ENCODE results near the gene CCDC102A. TPM values are rescaled to one million over a fixed set of nuclear protein-coding genes. Genes with fewer than 3 reads are reported as not detected.

Gene CCDC102A
- total and polyA plus RNA-seq, 2 of the 13 experiments (the other 11 are each of a cell fraction or from before 2014, with no cell fraction given) = 2.1 to 2.8 TPM

GRCh38 chr16:57485916-57486857 lies 50.2 kb downstream of the CCDC102A start, which contains the start of gene DOK4 (continued):
- TF ChIP-seq, protein P1, sequence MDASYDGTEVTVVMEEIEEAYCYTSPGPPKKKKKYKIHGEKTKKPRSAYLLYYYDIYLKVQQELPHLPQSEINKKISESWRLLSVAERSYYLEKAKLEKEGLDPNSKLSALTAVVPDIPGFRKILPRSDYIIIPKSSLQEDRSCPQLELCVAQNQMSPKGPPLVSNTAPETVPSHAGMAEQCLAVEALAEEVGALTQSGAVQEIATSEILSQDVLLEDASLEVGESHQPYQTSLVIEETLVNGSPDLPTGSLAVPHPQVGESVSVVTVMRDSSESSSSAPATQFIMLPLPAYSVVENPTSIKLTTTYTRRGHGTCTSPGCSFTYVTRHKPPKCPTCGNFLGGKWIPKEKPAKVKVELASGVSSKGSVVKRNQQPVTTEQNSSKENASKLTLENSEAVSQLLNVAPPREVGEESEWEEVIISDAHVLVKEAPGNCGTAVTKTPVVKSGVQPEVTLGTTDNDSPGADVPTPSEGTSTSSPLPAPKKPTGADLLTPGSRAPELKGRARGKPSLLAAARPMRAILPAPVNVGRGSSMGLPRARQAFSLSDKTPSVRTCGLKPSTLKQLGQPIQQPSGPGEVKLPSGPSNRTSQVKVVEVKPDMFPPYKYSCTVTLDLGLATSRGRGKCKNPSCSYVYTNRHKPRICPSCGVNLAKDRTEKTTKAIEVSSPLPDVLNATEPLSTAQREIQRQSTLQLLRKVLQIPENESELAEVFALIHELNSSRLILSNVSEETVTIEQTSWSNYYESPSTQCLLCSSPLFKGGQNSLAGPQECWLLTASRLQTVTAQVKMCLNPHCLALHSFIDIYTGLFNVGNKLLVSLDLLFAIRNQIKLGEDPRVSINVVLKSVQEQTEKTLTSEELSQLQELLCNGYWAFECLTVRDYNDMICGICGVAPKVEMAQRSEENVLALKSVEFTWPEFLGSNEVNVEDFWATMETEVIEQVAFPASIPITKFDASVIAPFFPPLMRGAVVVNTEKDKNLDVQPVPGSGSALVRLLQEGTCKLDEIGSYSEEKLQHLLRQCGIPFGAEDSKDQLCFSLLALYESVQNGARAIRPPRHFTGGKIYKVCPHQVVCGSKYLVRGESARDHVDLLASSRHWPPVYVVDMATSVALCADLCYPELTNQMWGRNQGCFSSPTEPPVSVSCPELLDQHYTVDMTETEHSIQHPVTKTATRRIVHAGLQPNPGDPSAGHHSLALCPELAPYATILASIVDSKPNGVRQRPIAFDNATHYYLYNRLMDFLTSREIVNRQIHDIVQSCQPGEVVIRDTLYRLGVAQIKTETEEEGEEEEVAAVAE (CRISPR knock-in tag; IDR thresholded peaks at IDR 0.05; ENCODE audit: borderline replicate concordance) = no peak
- no peak; the same call in 1 of the 2 replicates for TF ChIP-seq ZSCAN9 (CRISPR knock-in tag; IDR thresholded peaks at IDR 0.05; ENCODE audit: borderline replicate concordance)
- TF ChIP-seq PRMT3 (CRISPR knock-in tag; IDR thresholded peaks at IDR 0.05; ENCODE audit: borderline replicate concordance, low read depth) = 0 out of 2 replicates have a peak, but pooled peaks have one; percentile 26
- TF ChIP-seq, protein P2, sequence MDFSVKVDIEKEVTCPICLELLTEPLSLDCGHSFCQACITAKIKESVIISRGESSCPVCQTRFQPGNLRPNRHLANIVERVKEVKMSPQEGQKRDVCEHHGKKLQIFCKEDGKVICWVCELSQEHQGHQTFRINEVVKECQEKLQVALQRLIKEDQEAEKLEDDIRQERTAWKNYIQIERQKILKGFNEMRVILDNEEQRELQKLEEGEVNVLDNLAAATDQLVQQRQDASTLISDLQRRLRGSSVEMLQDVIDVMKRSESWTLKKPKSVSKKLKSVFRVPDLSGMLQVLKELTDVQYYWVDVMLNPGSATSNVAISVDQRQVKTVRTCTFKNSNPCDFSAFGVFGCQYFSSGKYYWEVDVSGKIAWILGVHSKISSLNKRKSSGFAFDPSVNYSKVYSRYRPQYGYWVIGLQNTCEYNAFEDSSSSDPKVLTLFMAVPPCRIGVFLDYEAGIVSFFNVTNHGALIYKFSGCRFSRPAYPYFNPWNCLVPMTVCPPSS (IDR thresholded peaks at IDR 0.05) = no peak
- TF ChIP-seq ZNF670 (CRISPR knock-in tag; IDR thresholded peaks at IDR 0.05; ENCODE audit: borderline replicate concordance) = peak; percentile 44; the same call in 1 of the 2 replicates
- peak; percentile 99 for TF ChIP-seq POGK (CRISPR knock-in tag; conservative IDR thresholded peaks at IDR 0.05)
- TF ChIP-seq ZBTB7B (CRISPR knock-in tag; IDR thresholded peaks at IDR 0.05) = no peak
- no peak for TF ChIP-seq BHLHE40 (IDR thresholded peaks at IDR 0.05; ENCODE audit: low read length)
- peak; percentile 87; the same call in 1 of the 2 replicates for TF ChIP-seq SP4 (CRISPR knock-in tag; IDR thresholded peaks at IDR 0.05)
- no peak; the same call in 1 of the 2 replicates for TF ChIP-seq PAX8 (CRISPR knock-in tag; IDR thresholded peaks at IDR 0.05; ENCODE audit: borderline replicate concordance)
- TF ChIP-seq, protein P3, sequence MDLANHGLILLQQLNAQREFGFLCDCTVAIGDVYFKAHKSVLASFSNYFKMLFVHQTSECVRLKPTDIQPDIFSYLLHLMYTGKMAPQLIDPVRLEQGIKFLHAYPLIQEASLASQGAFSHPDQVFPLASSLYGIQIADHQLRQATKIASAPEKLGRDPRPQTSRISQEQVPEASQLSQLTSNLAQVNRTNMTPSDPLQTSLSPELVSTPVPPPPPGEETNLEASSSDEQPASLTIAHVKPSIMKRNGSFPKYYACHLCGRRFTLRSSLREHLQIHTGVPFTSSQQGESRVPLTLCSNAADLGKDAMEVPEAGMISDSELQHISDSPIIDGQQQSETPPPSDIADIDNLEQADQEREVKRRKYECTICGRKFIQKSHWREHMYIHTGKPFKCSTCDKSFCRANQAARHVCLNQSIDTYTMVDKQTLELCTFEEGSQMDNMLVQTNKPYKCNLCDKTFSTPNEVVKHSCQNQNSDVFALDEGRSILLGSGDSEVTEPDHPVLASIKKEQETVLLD (CRISPR knock-in tag; IDR thresholded peaks at IDR 0.05; ENCODE audit: low read depth) = 0 out of 2 replicates have a peak, but pooled peaks have one; percentile 15
- TF ChIP-seq JUN (CRISPR knock-in tag; IDR thresholded peaks at IDR 0.05) = no peak
- TF ChIP-seq POGZ (CRISPR knock-in tag; IDR thresholded peaks at IDR 0.05) = 0 out of 2 replicates have a peak, but pooled peaks have one; percentile 34
- TF ChIP-seq, protein P4, sequence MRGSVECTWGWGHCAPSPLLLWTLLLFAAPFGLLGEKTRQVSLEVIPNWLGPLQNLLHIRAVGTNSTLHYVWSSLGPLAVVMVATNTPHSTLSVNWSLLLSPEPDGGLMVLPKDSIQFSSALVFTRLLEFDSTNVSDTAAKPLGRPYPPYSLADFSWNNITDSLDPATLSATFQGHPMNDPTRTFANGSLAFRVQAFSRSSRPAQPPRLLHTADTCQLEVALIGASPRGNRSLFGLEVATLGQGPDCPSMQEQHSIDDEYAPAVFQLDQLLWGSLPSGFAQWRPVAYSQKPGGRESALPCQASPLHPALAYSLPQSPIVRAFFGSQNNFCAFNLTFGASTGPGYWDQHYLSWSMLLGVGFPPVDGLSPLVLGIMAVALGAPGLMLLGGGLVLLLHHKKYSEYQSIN (CRISPR knock-in tag; IDR thresholded peaks at IDR 0.05; ENCODE audit: borderline replicate concordance) = no peak
- TF ChIP-seq TRIM24 (CRISPR knock-in tag; IDR thresholded peaks at IDR 0.05) = no peak
- no peak for TF ChIP-seq ATF1 (CRISPR knock-in tag; IDR thresholded peaks at IDR 0.05)
- TF ChIP-seq SKI (IDR thresholded peaks at IDR 0.05; ENCODE audit: partially characterized antibody) = peak; percentile 58
- no peak for TF ChIP-seq RBM39 (IDR thresholded peaks at IDR 0.05; ENCODE audit: low read depth, low read length, poor library complexity, severe bottlenecking)

Data from HepG2 (cell line).